Neural crest cell (in vitro differentiated cells): ENCODE results near the gene AXDND1. TPM values are rescaled to one million over a fixed set of nuclear protein-coding genes. Genes with fewer than 3 reads are reported as not detected.

Experiments
- DNase-seq: peaks from one replicate; pipeline ENCODE4 v3.0.0; 2021; ENCODE audit warnings: low read depth, mixed read lengths, low spot score
- H3K27ac Mint-ChIP-seq: one replicate; pipeline ENCODE4 v1.8.0; 2021; ENCODE audit warnings: mild to moderate bottlenecking, mixed read lengths; ENCODE audit not compliant: unreplicated experiment
- H3K27me3 Mint-ChIP-seq: 2 replicates; pipeline ENCODE4 v1.8.0; 2021; ENCODE audit warnings: low read depth, mild to moderate bottlenecking, mixed read lengths
- H3K36me3 Mint-ChIP-seq: 2 replicates; pipeline ENCODE4 v1.8.0; 2021; ENCODE audit warnings: low read depth, mild to moderate bottlenecking, mixed read lengths
- H3K4me1 Mint-ChIP-seq: 2 replicates; pipeline ENCODE4 v1.8.0; 2021; ENCODE audit warnings: mixed read lengths
- H3K4me3 Mint-ChIP-seq: one replicate; pipeline ENCODE4 v1.8.0; 2021; ENCODE audit warnings: mild to moderate bottlenecking, mixed read lengths
- H3K9me3 Mint-ChIP-seq: 2 replicates; pipeline ENCODE4 v1.8.0; 2021; ENCODE audit warnings: mixed read lengths
- total RNA-seq: library from RNA; stranded (reverse); gene quantifications from 2 replicates; pipeline ENCODE4 v1.2.1, GENCODE V29; 2021
- TF ChIP-seq, protein P1 (sequence below): fragments of 200-600 bp; sonication (generic); conservative IDR thresholded peaks from 2 replicates; pipeline ENCODE4 v1.5.0; 2021; ENCODE audit warnings: antibody characterized with exemption, mild to moderate bottlenecking

AXDND1 gene
- total RNA-seq, 1 donor from 2014 or later, result 0.86 TPM

DNA sequence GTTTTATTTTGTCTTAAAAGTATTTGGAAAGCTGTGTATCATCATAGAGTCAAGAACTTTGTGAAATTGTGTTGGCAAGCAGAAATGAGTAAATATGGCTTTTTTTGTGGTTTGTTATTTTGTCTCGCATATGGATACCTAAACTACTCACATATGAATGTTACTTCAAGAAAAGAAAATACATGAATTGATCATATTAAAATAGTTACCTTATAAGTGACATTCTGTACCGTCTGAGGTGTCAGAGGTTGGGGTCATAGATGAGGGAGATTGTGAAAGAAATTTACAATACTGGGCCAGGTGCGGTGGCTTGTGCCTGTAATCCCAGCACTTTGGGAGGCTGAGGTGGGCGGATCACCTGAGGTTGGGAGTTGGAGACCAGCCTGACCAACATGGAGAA lies 31.3 kb upstream of the AXDND1 start:
- Mint-ChIP-seq H3K27me3 (no peaks in the 10 kb centered on the region), H3K27ac (no peak overlapping the region), H3K4me1 (no peaks in the 10 kb centered on the region), H3K9me3 (peaks cover 2% of the 10 kb centered on the region), H3K36me3 (peaks cover 11% of the 10 kb centered on the region), H3K4me3 (no peak overlapping the region)
- TF ChIP-seq, protein P1, sequence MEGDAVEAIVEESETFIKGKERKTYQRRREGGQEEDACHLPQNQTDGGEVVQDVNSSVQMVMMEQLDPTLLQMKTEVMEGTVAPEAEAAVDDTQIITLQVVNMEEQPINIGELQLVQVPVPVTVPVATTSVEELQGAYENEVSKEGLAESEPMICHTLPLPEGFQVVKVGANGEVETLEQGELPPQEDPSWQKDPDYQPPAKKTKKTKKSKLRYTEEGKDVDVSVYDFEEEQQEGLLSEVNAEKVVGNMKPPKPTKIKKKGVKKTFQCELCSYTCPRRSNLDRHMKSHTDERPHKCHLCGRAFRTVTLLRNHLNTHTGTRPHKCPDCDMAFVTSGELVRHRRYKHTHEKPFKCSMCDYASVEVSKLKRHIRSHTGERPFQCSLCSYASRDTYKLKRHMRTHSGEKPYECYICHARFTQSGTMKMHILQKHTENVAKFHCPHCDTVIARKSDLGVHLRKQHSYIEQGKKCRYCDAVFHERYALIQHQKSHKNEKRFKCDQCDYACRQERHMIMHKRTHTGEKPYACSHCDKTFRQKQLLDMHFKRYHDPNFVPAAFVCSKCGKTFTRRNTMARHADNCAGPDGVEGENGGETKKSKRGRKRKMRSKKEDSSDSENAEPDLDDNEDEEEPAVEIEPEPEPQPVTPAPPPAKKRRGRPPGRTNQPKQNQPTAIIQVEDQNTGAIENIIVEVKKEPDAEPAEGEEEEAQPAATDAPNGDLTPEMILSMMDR, result no peak
- no peak for DNase-seq

DNA sequence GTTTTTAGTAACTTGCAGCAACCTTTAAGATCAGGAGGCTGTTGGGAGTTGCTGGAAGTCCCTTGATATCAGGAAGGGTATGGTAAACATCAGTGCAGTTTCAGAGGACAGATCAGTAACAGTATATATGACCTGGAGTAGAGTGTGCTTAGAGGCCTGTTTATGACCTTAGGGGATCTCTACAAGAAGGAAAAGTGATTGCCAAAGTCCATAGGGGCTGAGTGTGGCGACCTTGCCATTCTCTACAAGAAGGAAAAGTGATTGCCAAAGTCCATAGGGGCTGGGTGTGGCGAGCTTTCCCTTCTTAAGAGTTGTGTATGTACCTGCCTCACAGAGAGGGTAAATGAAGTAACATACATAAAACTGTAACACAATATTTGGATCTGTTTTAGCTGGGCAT lies 28.5 kb upstream of the AXDND1 start:
- Mint-ChIP-seq H3K9me3 (no peaks in the 10 kb centered on the region), H3K27ac (no peak overlapping the region), H3K27me3 (no peaks in the 10 kb centered on the region), H3K36me3 (peaks cover 8% of the 10 kb centered on the region), H3K4me1 (no peaks in the 10 kb centered on the region), H3K4me3 (no peak overlapping the region)
- no peak for DNase-seq
- TF ChIP-seq, protein P1, result no peak

DNA sequence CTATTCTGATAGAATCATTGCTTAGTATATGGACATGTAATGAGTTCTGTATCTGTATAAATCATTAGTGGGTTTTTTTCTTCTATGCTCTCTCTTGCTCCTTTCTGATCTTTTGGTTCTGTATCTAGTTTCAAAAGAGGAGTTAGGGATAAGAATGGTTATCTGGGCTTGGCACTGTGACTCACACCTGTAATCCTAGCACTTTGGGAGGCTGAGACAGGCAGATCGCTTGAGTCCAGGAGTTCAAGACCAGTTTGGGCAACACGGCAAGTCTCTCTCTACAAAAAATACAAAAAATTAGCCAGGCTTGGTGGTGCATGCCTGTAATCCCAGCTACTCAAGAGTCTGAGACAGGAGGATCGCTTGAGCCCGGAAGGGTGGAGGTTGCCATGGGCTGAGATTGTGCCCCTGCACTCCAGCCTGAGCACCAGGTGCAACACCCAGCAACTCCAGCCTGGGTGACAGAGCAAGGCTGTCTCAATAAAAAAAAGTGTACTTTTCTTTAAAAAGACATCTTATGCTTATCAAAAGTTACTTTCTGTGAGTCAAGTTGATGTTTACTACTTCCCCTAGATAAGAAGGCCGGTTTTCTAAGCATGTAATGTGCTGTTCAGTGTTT lies 27.7 kb upstream of the AXDND1 start:
- Mint-ChIP-seq H3K9me3 (no peaks in the 10 kb centered on the region), H3K27ac (no peak overlapping the region), H3K27me3 (no peaks in the 10 kb centered on the region), H3K4me1 (no peaks in the 10 kb centered on the region), H3K4me3 (no peak overlapping the region), H3K36me3 (peaks cover 8% of the 10 kb centered on the region)
- TF ChIP-seq, protein P1, result no peak
- no peak for DNase-seq

DNA sequence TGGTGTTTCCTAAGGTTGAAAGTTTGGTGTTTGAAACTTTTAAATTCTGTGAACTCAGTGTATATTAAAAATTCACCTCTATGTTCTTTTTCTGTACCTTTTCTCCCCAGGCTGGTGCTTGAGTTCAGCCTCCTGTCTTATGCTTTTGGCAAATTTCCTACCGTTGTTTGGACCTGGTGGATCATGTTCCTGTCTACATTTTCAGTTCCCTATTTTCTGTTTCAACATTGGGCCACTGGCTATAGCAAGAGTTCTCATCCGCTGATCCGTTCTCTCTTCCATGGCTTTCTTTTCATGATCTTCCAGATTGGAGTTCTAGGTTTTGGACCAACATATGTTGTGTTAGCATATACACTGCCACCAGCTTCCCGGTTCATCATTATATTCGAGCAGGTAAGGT lies 24.9 kb upstream of the AXDND1 start:
- no peaks in the 10 kb centered on the region for H3K9me3 Mint-ChIP-seq
- H3K4me3 Mint-ChIP-seq, result no peak overlapping the region
- DNase-seq, result no peak
- TF ChIP-seq, protein P1, result no peak
- H3K4me1 Mint-ChIP-seq, result no peaks in the 10 kb centered on the region
- no peaks in the 10 kb centered on the region for H3K27me3 Mint-ChIP-seq
- H3K27ac Mint-ChIP-seq, result no peak overlapping the region
- peaks cover 9% of the 10 kb centered on the region for H3K36me3 Mint-ChIP-seq

GRCh38 chr1:179341943-179342547 lies 23.7 kb upstream of the AXDND1 start:
- Mint-ChIP-seq H3K9me3 (no peaks in the 10 kb centered on the region), H3K27ac (no peak overlapping the region), H3K4me1 (no peaks in the 10 kb centered on the region), H3K4me3 (no peak overlapping the region), H3K36me3 (peaks cover 9% of the 10 kb centered on the region), H3K27me3 (no peaks in the 10 kb centered on the region)
- no peak for DNase-seq
- TF ChIP-seq, protein P1, result no peak
